ENCODE measurements around the gene WWOX. TPM values are rescaled to one million over a fixed set of nuclear protein-coding genes. Genes with fewer than 3 reads are reported as not detected.

Gene WWOX
- total and polyA plus RNA-seq, 2 of the 8 experiments (the other 6 are each of a cell fraction or from before 2014, with no cell fraction given): 5.4 to 16.7 TPM

DNA sequence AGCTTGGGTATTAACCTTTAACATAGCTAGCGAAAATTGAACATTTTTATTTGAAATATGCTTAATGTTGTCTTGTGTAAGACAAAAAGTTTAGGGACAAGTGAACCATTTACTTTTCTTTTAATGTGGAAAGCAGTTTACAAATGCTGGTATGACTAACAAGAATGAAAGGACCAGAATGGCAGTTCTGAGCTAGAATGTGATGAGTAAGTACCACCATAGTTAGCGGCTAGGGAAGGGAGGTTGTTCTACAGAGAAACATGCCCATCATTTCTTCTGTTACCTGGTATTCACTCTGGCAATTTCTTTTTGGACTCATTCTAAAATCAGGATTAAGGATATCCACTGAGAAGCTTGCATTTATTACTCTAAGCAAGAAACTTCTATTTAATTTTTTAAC, 121.1 kb downstream of the WWOX start (continued):
- TF ChIP-seq SIN3A (conservative IDR thresholded peaks at IDR 0.05 in 1 of 2, IDR thresholded peaks at IDR 0.05 in 1 of 2; ENCODE audit: low read depth in 1 of 2, low read length in 2 of 2) (no peak), POLR2A (IDR thresholded peaks at IDR 0.05; ENCODE audit: control extremely low read depth in 1 of 2, low read depth in 2 of 2, low read length in 2 of 2) (no peak)

Measured in H1 (cell line).